GM12878 (cell line): ENCODE data around the gene PCYOX1L. TPM values are rescaled to one million over a fixed set of nuclear protein-coding genes. Genes with fewer than 3 reads are reported as not detected.

Experiments
- ATAC-seq: fragments of 200-7000 bp; cut with Tn5 transposase; 3 replicates; pipeline ENCODE4 v1.9.1; 2020; ENCODE audit warnings: mild to moderate bottlenecking, moderate library complexity
- BruUV-seq: library from RNA; stranded (reverse); fragments of 400-500 nt; replicated peaks from 2 replicates; lab custom pipeline; 2021; lab: Mats Ljungman, UMichigan
- CTCF ChIA-PET: fragments of 300-600 bp; sonication (Branson Sonifier 250); formaldehyde crosslinking; extraction: SDS; loops from one replicate; lab custom pipeline; 2021; ENCODE audit warnings: inconsistent platforms; lab: Yijun Ruan, JAX
- POLR2A ChIA-PET: fragments of 350-600 bp; formaldehyde crosslinking; extraction: SDS; loops from one replicate; lab custom pipeline; 2021; ENCODE audit warnings: inconsistent platforms; lab: Charles Lee
- RAD21 ChIA-PET: fragments of 300-600 bp; sonication (Branson Sonifier 250); formaldehyde crosslinking; loops from one replicate; lab custom pipeline; 2023; ENCODE audit warnings: antibody characterized with exemption; ENCODE audit not compliant: unreplicated experiment; lab: Charles Lee
- SMC1A ChIA-PET: fragments of 300-600 bp; sonication (Branson Sonifier 250); formaldehyde crosslinking; loops from one replicate; lab custom pipeline; 2023; ENCODE audit not compliant: unreplicated experiment, uncharacterized antibody; lab: Charles Lee
- DNase-seq: peaks from one replicate; pipeline ENCODE4 v3.0.0-alpha.2; 2011; ENCODE audit warnings: low read depth, low spot score
- FAIRE-seq: peaks from 3 replicates; lab custom pipeline; 2011; peaks lifted over from hg19 to GRCh38; lab: Jason Lieb, UNC
- H2AFZ ChIP-seq: 2 replicates; pipeline ENCODE4 v1.6.0; 2011; ENCODE audit warnings: low read depth, low read length, control low read depth; ENCODE audit not compliant: control insufficient read depth
- H3K27ac ChIP-seq: 2 replicates; pipeline ENCODE4 v1.5.1; 2011; ENCODE audit warnings: control low read depth; ENCODE audit not compliant: control insufficient read depth, insufficient read depth
- H3K27me3 ChIP-seq, 2 experiments: replicated peaks in 1 of 2; 2 replicates each; pipeline versions ENCODE4 v1.6.0 to v1.6.1; 2011; ENCODE audit warnings: low read length in 1 of 2; ENCODE audit not compliant: control insufficient read depth in 2 of 2, insufficient read depth in 2 of 2
- H3K36me3 ChIP-seq, 2 experiments: 2 replicates each; pipeline ENCODE4 v1.5.1; 2011; ENCODE audit warnings: low read length in 1 of 2; ENCODE audit not compliant: control insufficient read depth in 2 of 2, insufficient read depth in 2 of 2
- H3K4me1 ChIP-seq: 2 replicates; pipeline ENCODE4 v1.6.1; 2011; ENCODE audit warnings: mild to moderate bottlenecking, low read length, moderate library complexity, mixed read lengths; ENCODE audit not compliant: control insufficient read depth, insufficient read depth
- H3K4me2 ChIP-seq: 2 replicates; pipeline ENCODE4 v1.6.0; 2011; ENCODE audit warnings: control low read depth; ENCODE audit not compliant: control insufficient read depth, insufficient read depth
- H3K4me3 ChIP-seq: fragments of 200-600 bp; sonication (generic); 2 replicates; pipeline ENCODE4 v1.5.1; 2016
- H3K79me2 ChIP-seq: 2 replicates; pipeline ENCODE4 v1.6.0; 2011; ENCODE audit warnings: low read length; ENCODE audit not compliant: control insufficient read depth, insufficient read depth
- H3K9ac ChIP-seq: 2 replicates; pipeline ENCODE4 v1.8.0; 2011; ENCODE audit warnings: low read length, control low read depth, mixed read lengths; ENCODE audit not compliant: control insufficient read depth, insufficient read depth
- H3K9me3 ChIP-seq: replicated peaks from 3 replicates; pipeline ENCODE4 v1.5.1; 2011; ENCODE audit warnings: mild to moderate bottlenecking, low read length; ENCODE audit not compliant: control insufficient read depth, insufficient read depth
- H4K20me1 ChIP-seq: 2 replicates; pipeline ENCODE4 v1.6.0; 2011; ENCODE audit not compliant: control insufficient read depth, insufficient read depth
- BACH1 ChIP-seq: fragments of 450-650 bp; IDR thresholded peaks from 2 replicates; pipeline ENCODE4 v1.6.1; 2017; ENCODE audit warnings: mild to moderate bottlenecking, borderline replicate concordance
- EGR1 ChIP-seq, 2 experiments: IDR thresholded peaks; 1 replicate in 1 of 2; 2 replicates in 1 of 2; pipeline ENCODE4 v1.6.1; 2011 to 2012; ENCODE audit warnings: low read depth in 2 of 2, low read length in 2 of 2, borderline replicate concordance in 1 of 2, mild to moderate bottlenecking in 1 of 2, moderate library complexity in 1 of 2
- EP300 ChIP-seq, 2 experiments: fragments of 150-350 bp in 1 of 2; IDR thresholded peaks; 2 replicates each; pipeline ENCODE4 v1.6.1; 2011 to 2012; ENCODE audit warnings: low read depth in 2 of 2, low read length in 2 of 2, borderline replicate concordance in 1 of 2, improper control_type of control experiment in 1 of 2, inconsistent platforms in 1 of 2; ENCODE audit not compliant: control insufficient read depth in 1 of 2
- KAT2A ChIP-seq: conservative IDR thresholded peaks from 2 replicates; pipeline ENCODE4 v1.6.1; 2011; ENCODE audit warnings: low read depth, low read length; ENCODE audit not compliant: control insufficient read depth
- MAX ChIP-seq: IDR thresholded peaks from 2 replicates; pipeline ENCODE4 v1.6.1; 2012; ENCODE audit warnings: low read depth, low read length, improper control_type of control experiment
- MYB ChIP-seq: fragments of 150-350 bp; IDR thresholded peaks from 2 replicates; pipeline ENCODE4 v1.6.1; 2014; ENCODE audit warnings: mild to moderate bottlenecking, low read depth, low read length, borderline replicate concordance
- RFX5 ChIP-seq: IDR thresholded peaks from 2 replicates; pipeline ENCODE4 v1.6.1; 2011; ENCODE audit warnings: low read depth, low read length, improper control_type of control experiment
- whole genome bisulfite sequencing: methylation state at CpG from one replicate; pipeline ENCODE4 v1.1.6; 2016; ENCODE audit warnings: low lambda C conversion rate; ENCODE audit not compliant: insufficient replicate concordance, insufficient coverage; ENCODE audit errors: missing lambda C conversion rate; 5-methylcytosine and 5-hydroxymethylcytosine counted together
- in situ Hi-C: fragments of 300-500 bp; cut with MboI; formaldehyde crosslinking; loops from 9 replicates; pipeline ENCODE4 v1.14.3; 2018; ENCODE audit warnings: mixed read lengths
- intact Hi-C: fragments of 100-400 bp; cut with micrococcal nuclease; formaldehyde crosslinking; loops from one replicate; pipeline ENCODE4 v1.14.2; 2022; ENCODE audit not compliant: unreplicated experiment
- polyA plus RNA-seq, 11 experiments: library from polyadenylated mRNA; depleted of rRNA in 4 of 11; unstranded in 6 of 11; stranded (reverse) in 5 of 11; fragments of >200 nt; fragmentation: Nextera tagmentation in 4 of 11; fragmentation: Illumina TruSeq in 1 of 11; extraction: Ambion mirVana in 4 of 11; extraction: Trizol in 1 of 11; gene quantifications; 1 replicate in 1 of 11; 2 replicates in 10 of 11; pipeline versions ENCODE4 v1.2.1 to v1.2.3, GENCODE V29; 2011 to 2016; ENCODE audit warnings: inconsistent platforms in 2 of 11, missing spikeins in 2 of 11, low read depth in 1 of 11
- total RNA-seq, 4 experiments: library from RNA; depleted of rRNA in 3 of 4; stranded (reverse); fragments of >200 nt in 3 of 4; fragmentation: Illumina TruSeq in 1 of 4; extraction: Trizol in 1 of 4; gene quantifications; 2 replicates each; pipeline versions ENCODE4 v1.2.1 to v1.2.3, GENCODE V29; 2013 to 2021

The PCYOX1L gene
- total and polyA plus RNA-seq, 10 of the 15 experiments (the other 5 are each of a cell fraction or from before 2014, with no cell fraction given): 2.9 to 17.0 (median 12.9) TPM

- TF ChIP-seq RFX5: no peak
- TF ChIP-seq, all 136 proteins: peak for 0
These were observed 31.2 kb upstream of the PCYOX1L start (continued) for GRCh38 chr5:149326611-149327010.

- intact Hi-C loops: no loop called here
- ATAC-seq: no peak
- H3K79me2 ChIP-seq: no peaks in the 10 kb centered on the region
- H3K36me3 ChIP-seq: no peaks in the 10 kb centered on the region
- no peaks in the 10 kb centered on the region for H3K4me1 ChIP-seq
- 87% methylated on average over 5 of the region's 5 CpGs for WGBS
- H3K9ac ChIP-seq: no peak overlapping the region
- SMC1A ChIA-PET: no interaction called here
- RAD21 ChIA-PET: no interaction called here
- H3K27me3 ChIP-seq: peaks cover 1 to 2% of the 10 kb centered on the region in 2 experiments; a peak in 2 of 4 replicates
- DNase-seq: no peak
- no peak for TF ChIP-seq MYB
- no peak for TF ChIP-seq EGR1 (IDR thresholded peaks at IDR 0.05; ENCODE audit: borderline replicate concordance in 1 of 2, low read depth in 2 of 2, low read length in 2 of 2)
- no peak for TF ChIP-seq MAX
- no peak for TF ChIP-seq KAT2A
- no peak for TF ChIP-seq BACH1
- no peak for TF ChIP-seq EP300 (IDR thresholded peaks at IDR 0.05; ENCODE audit: borderline replicate concordance in 1 of 2, control insufficient read depth in 1 of 2, low read depth in 2 of 2, low read length in 2 of 2)
- no peak overlapping the region for H3K4me3 ChIP-seq
- CTCF ChIA-PET: interaction anchor here (1.3 to 1.4 kb wide), 2 partner anchors 9 to 11 kb away, joined by 3 to 6 read pairs; no protein-coding TSS in a partner anchor
- no peak overlapping the region for H2AFZ ChIP-seq
- H4K20me1 ChIP-seq: no peaks in the 10 kb centered on the region
- no TSS peak for BruUV-seq
- no peaks in the 10 kb centered on the region; the same call in 2 of the 3 replicates for H3K9me3 ChIP-seq
- no peak overlapping the region for H3K27ac ChIP-seq
- POLR2A ChIA-PET: interaction anchor here (0.6 kb wide), 1 partner anchor 85 kb away, joined by 3 read pairs; no protein-coding TSS in a partner anchor
- no peak for FAIRE-seq
- in situ Hi-C loops: no loop called here
- H3K4me2 ChIP-seq: no peak overlapping the region
These were observed 29.7 kb upstream of the PCYOX1L start for GRCh38 chr5:149328177-149328576.
